BE2C (cell line): ENCODE data around the gene OSR1. TPM values are rescaled to one million over a fixed set of nuclear protein-coding genes. Genes with fewer than 3 reads are reported as not detected.
"Not testable (repeated sequence)": the region's sequence is repeated elsewhere in the genome, so short reads cannot be mapped to it uniquely, and the experiment has no call there.

Experiments used
- DNase-seq: peaks from one replicate; pipeline ENCODE4 v3.0.0-alpha.2; 2020
- H3K27me3 ChIP-seq: fragments of 250-450 bp; sonication (Bioruptor Pico); 2 replicates; pipeline ENCODE4 v1.5.1; 2020; ENCODE audit warnings: mild to moderate bottlenecking
- H3K36me3 ChIP-seq: fragments of 250-450 bp; sonication (Bioruptor Pico); 2 replicates; pipeline ENCODE4 v1.5.1; 2020; ENCODE audit warnings: mild to moderate bottlenecking
- H3K4me1 ChIP-seq: fragments of 250-450 bp; sonication (Bioruptor Pico); 2 replicates; pipeline ENCODE4 v1.5.1; 2020
- H3K4me3 ChIP-seq: 2 replicates; pipeline ENCODE4 v1.5.1; 2011; ENCODE audit warnings: low read depth, low read length
- H3K9me3 ChIP-seq: fragments of 250-450 bp; sonication (Bioruptor Pico); 2 replicates; pipeline ENCODE4 v1.5.1; 2020
- CTCF ChIP-seq: IDR thresholded peaks from 2 replicates; pipeline ENCODE4 v1.5.1; 2012; ENCODE audit warnings: mild to moderate bottlenecking, low read depth, low read length
- polyA plus RNA-seq: library from polyadenylated mRNA; unstranded; fragments of >200 nt; gene quantifications from one replicate; pipeline ENCODE4 v1.2.1, GENCODE V29; 2012; ENCODE audit warnings: low read depth, missing spikeins; ENCODE audit not compliant: insufficient read length, insufficient read depth

The OSR1 gene
- polyA plus RNA-seq = not detected

- Histone ChIP-seq H3K4me3 (no peak within 1 kb of the TSS), H3K9me3 (no peaks in the 10 kb centered on the region; the same call in 1 of the 2 replicates), H3K36me3 (no peaks in the 10 kb centered on the region), H3K27me3 (peaks cover 97% of the 10 kb centered on the region), H3K4me1 (no peaks in the 10 kb centered on the region)
- no peak for DNase-seq
- no peak for TF ChIP-seq CTCF
Measured at GRCh38 chr2:19358242-19359020, at the start of gene OSR1. OSR1 (minus strand) TSS chr2:19358623; CDS start chr2:19353805, 4,818 bp downstream.

DNA sequence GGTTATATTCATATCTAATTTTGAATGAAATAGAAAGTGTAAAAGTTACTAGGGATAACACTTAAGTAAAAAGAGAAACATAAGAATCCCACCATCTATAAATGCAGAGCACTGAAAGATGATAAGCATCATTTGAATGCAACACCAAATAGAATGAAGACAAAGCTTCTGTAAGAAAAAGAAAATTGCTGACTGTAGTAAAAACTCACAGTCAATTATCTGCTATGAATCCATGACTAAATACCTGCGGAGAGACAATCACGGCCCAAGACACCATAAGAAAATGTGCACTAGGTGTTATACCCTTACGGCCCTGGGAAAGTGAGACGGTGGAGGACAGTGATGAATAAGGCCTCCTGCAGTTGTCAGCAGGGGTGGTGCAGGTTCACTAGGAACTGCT lies 45.4 kb upstream of the OSR1 start:
- Histone ChIP-seq H3K4me3 (no peak overlapping the region), H3K9me3 (no peaks in the 10 kb centered on the region), H3K36me3 (no peaks in the 10 kb centered on the region), H3K4me1 (no peaks in the 10 kb centered on the region), H3K27me3 (no peaks in the 10 kb centered on the region)
- no peak for TF ChIP-seq CTCF
- DNase-seq = no peak

DNA sequence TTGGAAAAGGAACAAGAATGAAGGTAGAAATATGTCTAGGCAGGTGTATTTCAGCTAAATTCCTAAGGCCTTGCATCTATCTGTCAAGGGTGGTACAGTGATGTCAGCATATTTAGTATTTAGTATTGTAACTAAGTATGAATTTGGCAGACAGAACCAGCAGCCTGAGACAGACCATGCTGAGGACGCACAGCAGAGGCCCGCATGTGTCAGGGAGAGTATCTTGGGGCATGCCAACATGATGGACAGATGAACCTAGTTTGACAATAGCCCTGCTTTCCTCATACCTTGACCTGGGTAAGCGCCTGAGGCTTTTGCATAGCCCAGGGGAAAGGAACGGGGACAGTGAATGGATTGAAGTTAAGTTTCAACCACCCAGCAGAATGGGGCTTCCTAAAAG lies 33.8 kb upstream of the OSR1 start:
- H3K4me1 ChIP-seq = no peaks in the 10 kb centered on the region

DNA sequence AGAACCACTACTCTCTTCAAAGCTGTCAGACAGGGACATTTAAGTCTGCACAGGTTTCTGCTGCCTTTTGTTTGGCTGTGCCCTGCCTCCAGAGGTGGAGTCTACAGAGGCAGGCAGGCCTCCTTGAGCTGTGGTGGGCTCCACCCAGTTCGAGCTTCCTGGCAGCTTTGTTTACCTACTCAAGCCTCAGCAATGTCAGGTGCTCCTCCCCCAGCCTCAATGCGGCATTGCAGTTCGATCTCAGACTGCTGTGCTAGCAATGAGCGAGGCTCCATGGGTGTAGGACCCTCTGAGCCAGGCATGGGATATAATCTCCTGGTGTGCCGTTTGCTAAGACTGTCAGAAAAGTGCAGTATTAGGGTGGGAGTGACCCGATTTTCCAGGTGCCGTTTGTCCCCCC lies 31.0 kb upstream of the OSR1 start:
- H3K4me3 ChIP-seq, DNase-seq, H3K27me3 ChIP-seq, H3K4me1 ChIP-seq, H3K36me3 ChIP-seq, H3K9me3 ChIP-seq: not testable (repeated sequence)

More for the DNA sequence above, 33.8 kb upstream of the OSR1 start:
- no peak for DNase-seq
- TF ChIP-seq CTCF = no peak
- Histone ChIP-seq H3K9me3 (no peaks in the 10 kb centered on the region), H3K27me3 (no peaks in the 10 kb centered on the region), H3K4me3 (no peak overlapping the region), H3K36me3 (no peaks in the 10 kb centered on the region)

DNA sequence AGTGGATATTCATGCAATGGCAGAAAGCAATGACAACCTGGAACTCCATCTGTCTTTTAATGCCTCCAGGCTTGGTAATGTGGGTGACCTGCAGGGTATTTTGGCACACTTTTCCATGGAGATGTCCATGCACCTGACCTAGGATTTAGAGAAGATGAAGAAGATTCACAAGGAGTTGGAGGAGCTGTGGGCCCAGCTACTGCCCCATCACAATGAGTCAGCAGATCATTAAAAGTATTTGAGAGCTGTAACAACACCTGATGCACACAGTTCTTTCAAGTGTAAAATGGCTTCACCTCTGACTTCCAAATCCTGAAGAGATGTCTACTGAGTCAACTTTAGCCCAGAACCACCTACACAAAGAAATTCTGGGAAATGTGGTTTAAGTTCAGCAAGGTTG lies 22.1 kb upstream of the OSR1 start:
- DNase-seq = no peak

GRCh38 chr2:19378939-19379338 lies 20.5 kb upstream of the OSR1 start:
- Histone ChIP-seq H3K4me3 (no peak overlapping the region), H3K4me1 (no peaks in the 10 kb centered on the region), H3K36me3 (no peaks in the 10 kb centered on the region), H3K27me3 (no peaks in the 10 kb centered on the region; the same call in 1 of the 2 replicates), H3K9me3 (no peaks in the 10 kb centered on the region)
- no peak for DNase-seq
- no peak for TF ChIP-seq CTCF

More for the DNA sequence above, 22.1 kb upstream of the OSR1 start:
- H3K9me3 ChIP-seq = no peaks in the 10 kb centered on the region
- no peaks in the 10 kb centered on the region for H3K36me3 ChIP-seq
- no peaks in the 10 kb centered on the region; the same call in 1 of the 2 replicates for H3K27me3 ChIP-seq
- no peak overlapping the region for H3K4me3 ChIP-seq
- no peaks in the 10 kb centered on the region for H3K4me1 ChIP-seq
- TF ChIP-seq CTCF = no peak
